NCI-H1417 treated with DMSO at 0.1 percent for 48 hours (cell line): ENCODE results near the gene PDE1A.

Source experiments
- DNase-seq: peaks from one replicate; lab custom pipeline; 2025; lab: John Stamatoyannopoulos, UW

Gene PDE1A

DNA sequence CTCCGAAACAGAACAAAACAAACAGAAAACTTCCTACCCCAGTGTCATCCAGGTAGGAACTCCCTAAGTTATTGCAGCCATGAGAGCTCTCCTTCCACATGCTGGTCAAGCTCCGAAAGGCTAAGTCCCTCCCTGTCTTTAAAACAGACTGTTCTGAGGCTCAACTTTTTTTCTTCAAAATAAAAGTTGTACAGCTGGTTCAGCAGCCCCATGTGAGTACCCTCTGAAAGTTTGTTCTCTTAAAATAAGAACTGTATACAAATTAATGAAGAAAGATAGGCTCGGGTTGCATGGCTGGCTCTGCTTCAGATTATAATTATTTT, at the start of gene PDE1A:
TSS of gene PDE1A (minus strand) at position 119 of the 323 bp plus-strand sequence.
- DNase-seq: no peak

DNA sequence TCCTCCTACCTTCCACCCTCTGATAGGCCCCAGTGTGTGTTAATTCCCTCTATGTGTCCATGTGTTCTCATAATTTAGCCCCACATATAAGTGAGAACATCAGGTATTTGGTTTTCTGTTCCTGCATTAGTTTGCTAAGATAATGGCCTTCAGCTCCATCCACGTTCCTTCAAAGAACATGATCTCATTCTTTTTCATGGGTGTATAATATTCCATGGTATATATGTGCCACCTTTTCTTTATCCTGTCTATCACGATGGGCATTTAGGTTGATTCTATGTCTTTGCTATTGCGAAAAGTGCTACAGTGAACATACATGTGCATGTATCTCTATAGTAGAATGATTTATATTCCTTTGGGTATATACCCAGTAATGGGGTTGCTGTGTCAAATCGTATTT, 46.8 kb upstream of the PDE1A start:
- no peak for DNase-seq

GRCh38 chr2:182463760-182464159, 36.9 kb upstream of the PDE1A start:
- no peak for DNase-seq

DNA sequence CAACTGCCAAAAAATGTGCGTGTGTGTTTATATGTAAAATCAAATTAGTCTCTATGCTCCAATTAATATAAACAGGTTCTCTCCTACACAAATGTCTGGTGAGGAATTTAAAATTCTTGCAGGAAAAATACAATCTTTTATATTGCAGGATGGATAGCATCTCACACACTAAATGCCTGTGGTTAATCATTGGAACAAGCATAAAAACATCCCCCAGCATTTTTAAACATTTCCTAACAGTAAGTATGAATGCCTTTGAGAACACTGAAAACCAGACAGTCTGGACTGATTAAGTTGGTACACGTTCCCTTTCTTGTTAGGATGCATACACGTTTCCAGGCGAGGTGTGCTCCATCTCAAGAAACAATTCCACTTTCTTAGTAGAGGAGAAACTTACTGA, 29.9 kb upstream of the PDE1A start:
- no peak for DNase-seq

GRCh38 chr2:182452456-182452990, 25.7 kb upstream of the PDE1A start:
- no peak for DNase-seq

- no peak for DNase-seq
Measured at GRCh38 chr2:182448371-182448770, 21.5 kb upstream of the PDE1A start.

DNA sequence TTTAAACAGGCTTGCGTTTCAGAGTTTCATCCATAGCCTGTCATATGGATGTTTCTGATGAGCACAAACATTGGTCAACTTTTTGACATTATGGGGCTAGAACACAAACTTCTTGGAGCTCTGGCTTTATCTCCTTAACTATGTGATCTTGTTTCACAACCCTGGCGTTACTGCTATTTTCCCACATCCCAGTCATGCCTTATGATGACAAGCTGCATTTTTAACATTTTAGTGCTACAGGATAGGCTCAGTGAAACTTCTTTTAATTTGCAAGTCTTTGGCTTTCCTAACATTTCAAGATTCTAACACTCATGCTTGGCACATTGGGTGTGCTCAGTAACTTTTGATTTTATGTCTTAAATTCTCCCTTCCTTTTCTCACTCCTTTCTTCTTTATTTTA, 21.0 kb upstream of the PDE1A start:
- no peak for DNase-seq

DNA sequence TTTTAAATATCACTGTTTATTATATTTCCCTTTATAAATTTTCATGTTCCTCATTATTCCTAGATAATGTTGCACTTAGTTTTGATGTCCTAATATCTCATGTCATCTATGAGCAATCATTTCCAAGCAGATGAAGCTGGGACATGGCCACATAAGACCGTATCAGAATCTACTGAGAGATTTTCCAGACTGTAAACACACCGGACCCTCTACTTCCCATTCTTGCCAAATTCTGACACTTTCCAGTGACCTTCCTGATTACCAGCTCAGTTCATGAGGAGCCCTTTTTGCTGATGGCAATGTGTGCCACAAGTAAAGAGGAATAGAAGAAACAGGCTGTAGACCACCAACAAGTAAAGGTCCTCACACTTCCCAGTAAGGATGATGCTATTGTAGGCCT, 20.3 kb upstream of the PDE1A start:
- no peak for DNase-seq

- DNase-seq: no peak
Measured at GRCh38 chr2:182446087-182446486, 19.3 kb upstream of the PDE1A start.

DNA sequence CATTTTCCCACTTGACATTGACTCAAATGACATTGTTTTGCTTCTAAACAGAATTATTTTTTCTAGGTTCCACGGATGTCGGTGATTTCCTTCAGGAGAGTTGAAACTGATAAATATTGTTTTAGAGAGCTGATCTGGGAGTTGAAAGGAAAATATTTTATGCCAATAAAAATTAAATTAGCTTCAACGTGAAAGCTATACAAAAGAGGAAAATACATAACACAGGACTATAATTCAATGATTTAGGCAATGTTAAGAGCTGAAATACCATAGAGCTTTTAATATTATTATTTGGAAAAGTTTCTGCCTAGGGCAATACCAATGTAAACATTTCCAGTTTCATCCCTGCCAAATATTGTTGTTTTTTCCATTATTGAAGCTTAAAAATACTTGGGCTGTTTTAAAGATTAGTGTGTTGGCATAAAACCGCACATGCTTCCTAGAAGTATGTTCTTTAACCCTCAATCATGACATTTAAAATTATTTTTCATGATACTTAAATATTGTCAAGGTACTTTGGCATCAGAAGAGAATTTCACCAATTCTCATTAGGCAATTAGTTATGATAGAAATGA, 18.6 kb upstream of the PDE1A start:
- DNase-seq: no peak

DNA sequence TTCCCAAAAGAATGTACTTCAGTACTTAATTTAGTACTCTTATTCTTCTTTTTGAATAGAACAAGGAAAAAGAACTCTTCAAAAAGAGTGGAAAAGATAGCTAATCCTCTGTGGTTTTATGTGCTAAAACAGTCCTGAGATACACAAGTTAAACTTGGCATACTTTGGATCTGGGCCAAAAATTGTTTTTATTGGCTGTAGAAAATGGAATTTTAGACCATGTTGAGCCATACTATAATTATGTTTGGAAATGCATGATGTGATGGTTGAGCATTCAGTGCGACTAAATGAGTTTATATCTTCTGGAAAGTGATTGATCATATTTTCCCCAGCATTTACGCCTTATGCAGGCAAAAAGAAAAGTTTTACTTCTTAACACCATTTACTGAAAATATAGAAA, 18.0 kb upstream of the PDE1A start:
- DNase-seq: no peak

DNA sequence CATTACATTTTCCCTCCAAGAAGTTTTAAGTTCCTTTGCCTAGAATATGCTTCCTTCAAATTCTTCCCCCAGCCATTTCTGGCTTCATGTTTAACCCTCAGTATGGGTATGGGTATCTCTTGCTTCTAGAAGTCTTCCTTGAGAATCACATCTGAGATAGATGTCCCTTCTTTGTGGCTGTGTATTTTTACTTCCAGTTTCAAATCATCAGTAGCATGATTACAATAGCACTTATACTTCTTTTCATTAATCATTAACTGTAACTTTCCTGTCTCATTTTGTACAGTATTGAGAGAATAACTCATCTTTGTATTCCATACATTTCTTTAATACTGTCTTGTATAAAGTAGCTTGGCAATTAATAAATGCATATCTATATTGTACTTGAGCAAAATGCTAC, 17.3 kb upstream of the PDE1A start:
- DNase-seq: no peak

GRCh38 chr2:182436252-182436651, 9.4 kb upstream of the PDE1A start:
- no peak for DNase-seq

DNA sequence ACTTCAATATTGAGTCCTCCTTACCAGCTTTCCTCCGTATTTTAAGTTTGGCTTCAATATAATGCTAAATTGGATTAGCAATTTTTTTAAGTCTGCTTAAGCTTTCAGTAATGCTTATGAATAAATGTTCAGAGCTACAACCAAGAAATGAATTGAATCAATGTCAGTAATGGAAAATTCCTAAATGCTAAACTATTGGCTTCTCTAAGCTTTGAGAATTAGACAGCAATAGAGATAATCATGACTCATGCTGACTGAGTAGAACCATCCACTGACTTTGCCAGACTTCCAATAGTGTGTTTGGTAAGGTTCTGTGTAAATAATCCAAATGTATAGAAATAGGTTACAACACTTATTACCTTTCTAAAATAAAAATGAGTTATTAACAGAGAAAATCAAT, 8.9 kb upstream of the PDE1A start:
- DNase-seq: no peak

DNA sequence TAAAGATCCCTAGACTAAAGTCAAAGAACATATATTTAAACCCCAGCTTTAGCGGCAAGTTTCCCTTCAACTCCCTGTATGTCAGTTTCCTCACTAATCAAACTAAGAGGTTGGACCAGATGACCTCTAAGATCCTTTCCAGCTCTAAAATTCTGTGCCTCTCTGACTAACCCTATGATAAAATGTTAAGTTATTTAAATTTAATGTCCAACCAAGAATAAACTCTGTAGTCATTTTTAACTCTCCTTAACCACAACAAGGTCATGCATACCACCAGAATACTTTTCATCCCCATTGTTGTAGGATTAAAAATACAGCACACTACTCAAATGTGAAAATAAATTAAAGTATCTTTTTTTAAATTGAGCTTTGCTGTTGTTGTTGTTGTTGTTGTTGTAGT, 5.2 kb upstream of the PDE1A start:
- no peak for DNase-seq

- DNase-seq: no peak
Measured at GRCh38 chr2:182428476-182428875, 1.6 kb upstream of the PDE1A start.

- DNase-seq: no peak
Measured at GRCh38 chr2:182426082-182426917, 536 bp downstream of the PDE1A start.

GRCh38 chr2:182422864-182423263, 4.0 kb downstream of the PDE1A start:
- DNase-seq: no peak

DNA sequence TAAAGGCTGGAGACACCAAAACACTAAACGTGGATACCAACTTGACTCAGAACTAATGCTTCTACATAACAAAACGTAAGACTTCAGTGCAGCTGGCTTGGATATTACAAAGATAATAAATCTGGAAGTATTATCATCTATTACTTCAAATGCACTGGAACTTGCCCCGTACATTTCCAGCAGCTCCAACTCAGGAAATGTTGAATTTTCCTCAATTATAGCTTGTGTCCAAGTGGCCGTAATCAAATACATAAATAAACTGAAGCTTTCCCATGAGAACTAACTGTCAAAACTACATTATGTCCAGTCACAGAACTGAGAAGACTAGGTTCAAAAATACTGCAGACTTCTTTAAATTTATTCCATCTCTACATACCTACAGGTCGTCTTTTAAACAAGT, 6.2 kb downstream of the PDE1A start:
- no peak for DNase-seq

DNA sequence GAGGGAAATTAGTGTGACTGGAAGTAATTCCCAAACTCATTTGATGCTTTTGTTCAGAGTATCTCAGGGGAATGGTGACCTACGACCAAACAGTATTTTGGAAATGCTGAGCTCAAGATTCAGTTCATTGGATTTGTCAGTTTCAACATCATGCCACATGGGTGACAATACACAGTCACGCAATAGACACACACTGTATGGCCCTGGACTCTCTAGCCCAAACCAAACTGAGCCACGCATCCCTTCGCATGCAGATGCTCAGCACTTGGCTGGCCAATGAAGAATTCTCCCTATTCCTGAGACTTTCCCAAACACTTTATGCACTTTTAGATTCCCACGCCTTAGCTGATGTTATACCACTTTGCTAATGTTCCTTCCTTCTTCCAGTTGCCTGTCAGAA, 10.0 kb downstream of the PDE1A start:
- DNase-seq: no peak

- DNase-seq: no peak
Measured at GRCh38 chr2:182416191-182416590, 10.6 kb downstream of the PDE1A start.

DNA sequence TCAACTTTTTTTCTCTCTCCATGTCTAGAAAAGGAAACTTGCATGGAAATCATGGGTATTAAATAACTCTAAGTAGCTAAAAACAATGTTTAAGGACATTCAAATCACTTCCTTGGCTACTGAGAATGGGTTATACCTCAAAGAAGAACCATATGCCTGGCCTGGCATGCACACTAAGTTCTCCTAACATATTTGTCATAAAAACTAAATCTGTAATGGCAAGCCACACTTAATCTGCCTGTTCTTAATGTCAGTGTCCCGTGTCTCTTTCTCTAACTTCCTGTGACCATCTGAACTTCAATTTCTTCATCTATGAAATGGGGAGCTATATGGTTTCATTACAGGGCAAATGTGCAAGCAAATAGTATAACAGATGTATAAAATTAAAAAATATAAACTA, 11.1 kb downstream of the PDE1A start:
- no peak for DNase-seq

DNA sequence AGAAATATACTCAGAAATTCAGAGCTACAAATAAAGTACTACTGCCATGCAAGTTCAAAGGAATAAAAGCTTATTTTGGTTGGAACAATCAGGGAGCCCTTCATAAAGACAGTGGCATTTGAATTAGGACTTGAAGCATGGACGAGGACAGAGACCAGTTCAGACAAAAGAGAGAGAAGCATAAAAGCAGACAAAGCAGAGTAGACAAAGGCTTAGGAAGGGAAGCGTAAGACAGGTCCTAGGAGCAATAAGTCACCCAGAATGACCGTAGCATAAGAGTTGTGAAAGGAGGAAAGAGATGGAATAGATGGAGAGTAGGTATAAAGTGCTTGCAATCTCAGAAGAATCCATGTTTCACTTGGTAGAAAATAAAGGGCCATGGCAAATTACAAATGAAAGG, 14.0 kb downstream of the PDE1A start:
- DNase-seq: no peak

DNA sequence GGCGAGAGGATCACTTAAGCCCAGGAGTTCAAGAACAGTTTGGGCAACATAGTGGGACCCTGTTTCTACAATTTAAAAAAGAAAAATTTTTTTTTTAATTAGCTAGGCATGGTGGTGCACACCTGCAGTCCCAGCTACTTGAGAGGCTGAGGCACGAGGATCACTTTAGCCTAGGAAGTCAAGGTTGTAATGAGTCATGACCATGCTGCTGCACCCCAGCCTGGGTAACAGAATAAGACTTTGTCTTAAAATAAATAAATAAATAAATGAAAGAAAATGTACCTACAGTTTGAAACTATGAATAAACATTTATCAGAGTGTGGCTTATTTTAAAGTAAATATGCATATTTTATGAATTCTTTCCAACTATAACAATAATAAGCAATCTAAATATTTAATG, 16.7 kb downstream of the PDE1A start:
- no peak for DNase-seq
